Measurements from ENCODE around the gene NECTIN2.

DNA sequence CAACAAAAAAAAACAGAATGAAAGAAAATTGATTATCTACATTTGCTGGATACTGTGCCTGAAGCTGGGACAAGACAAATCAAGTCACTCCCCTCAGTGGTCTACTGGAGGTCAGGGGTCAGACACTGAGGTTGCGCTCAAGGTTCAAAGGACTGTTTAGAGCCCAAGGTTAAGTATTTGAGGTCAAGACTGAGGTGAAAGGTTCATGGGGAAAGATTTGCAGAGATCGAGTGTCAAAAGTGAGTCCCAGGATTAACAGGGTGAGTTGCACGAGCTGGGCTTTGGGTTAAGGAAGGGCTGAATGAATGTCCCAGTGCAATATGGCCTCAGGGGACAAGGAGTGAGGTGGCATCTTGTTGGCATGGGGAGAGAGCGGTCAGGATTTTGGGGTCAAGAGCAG lies 41.6 kb downstream of the NECTIN2 start:
- TF ChIP-seq, protein P1, sequence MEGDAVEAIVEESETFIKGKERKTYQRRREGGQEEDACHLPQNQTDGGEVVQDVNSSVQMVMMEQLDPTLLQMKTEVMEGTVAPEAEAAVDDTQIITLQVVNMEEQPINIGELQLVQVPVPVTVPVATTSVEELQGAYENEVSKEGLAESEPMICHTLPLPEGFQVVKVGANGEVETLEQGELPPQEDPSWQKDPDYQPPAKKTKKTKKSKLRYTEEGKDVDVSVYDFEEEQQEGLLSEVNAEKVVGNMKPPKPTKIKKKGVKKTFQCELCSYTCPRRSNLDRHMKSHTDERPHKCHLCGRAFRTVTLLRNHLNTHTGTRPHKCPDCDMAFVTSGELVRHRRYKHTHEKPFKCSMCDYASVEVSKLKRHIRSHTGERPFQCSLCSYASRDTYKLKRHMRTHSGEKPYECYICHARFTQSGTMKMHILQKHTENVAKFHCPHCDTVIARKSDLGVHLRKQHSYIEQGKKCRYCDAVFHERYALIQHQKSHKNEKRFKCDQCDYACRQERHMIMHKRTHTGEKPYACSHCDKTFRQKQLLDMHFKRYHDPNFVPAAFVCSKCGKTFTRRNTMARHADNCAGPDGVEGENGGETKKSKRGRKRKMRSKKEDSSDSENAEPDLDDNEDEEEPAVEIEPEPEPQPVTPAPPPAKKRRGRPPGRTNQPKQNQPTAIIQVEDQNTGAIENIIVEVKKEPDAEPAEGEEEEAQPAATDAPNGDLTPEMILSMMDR (IDR thresholded peaks at IDR 0.05), result no peak
- TF ChIP-seq POLR2A (IDR thresholded peaks at IDR 0.05), result no peak
